HepG2 (cell line): ENCODE results near the gene APH1B. TPM values are rescaled to one million over a fixed set of nuclear protein-coding genes. Genes with fewer than 3 reads are reported as not detected.

ENCODE experiments used
- BRCA1 ChIP-seq: sonication (generic); formaldehyde crosslinking; IDR thresholded peaks from 2 replicates; pipeline ENCODE4 v1.4.0; 2020; ENCODE audit warnings: missing genetic modification reagents
- FIP1L1 ChIP-seq: fragments of 200-400 bp; formaldehyde crosslinking; IDR thresholded peaks from 2 replicates; pipeline ENCODE4 v1.6.1; 2018; ENCODE audit warnings: low read depth, mild to moderate bottlenecking, low read length, moderate library complexity, borderline replicate concordance; ENCODE audit not compliant: insufficient read depth
- REPIN1 ChIP-seq: sonication (generic); formaldehyde crosslinking; IDR thresholded peaks from 2 replicates; pipeline ENCODE4 v1.8.0; 2022; ENCODE audit warnings: missing genetic modification reagents, low read depth, mild to moderate bottlenecking, borderline replicate concordance
- ZNF142 ChIP-seq: sonication (generic); formaldehyde crosslinking; IDR thresholded peaks from 2 replicates; pipeline ENCODE4 v1.4.0; 2020; ENCODE audit warnings: missing genetic modification reagents
- ZNF543 ChIP-seq: sonication (generic); formaldehyde crosslinking; IDR thresholded peaks from 2 replicates; pipeline ENCODE4 v1.4.0; 2020; ENCODE audit warnings: mild to moderate bottlenecking, missing genetic modification reagents
- ZNF766 ChIP-seq: sonication (generic); formaldehyde crosslinking; IDR thresholded peaks from 2 replicates; pipeline ENCODE4 v1.5.0; 2020; ENCODE audit warnings: missing genetic modification reagents, borderline replicate concordance
- ZSCAN21 ChIP-seq: sonication (generic); formaldehyde crosslinking; IDR thresholded peaks from 2 replicates; pipeline ENCODE4 v1.8.0; 2022; ENCODE audit warnings: mild to moderate bottlenecking, missing genetic modification reagents, moderate library complexity, borderline replicate concordance
- polyA plus RNA-seq, 8 experiments: library from polyadenylated mRNA; depleted of rRNA in 3 of 8; stranded (reverse) in 7 of 8; unstranded in 1 of 8; fragments of >200 nt; fragmentation: Illumina TruSeq in 4 of 8; extraction: Trizol in 4 of 8; gene quantifications; 2 replicates each; pipeline versions ENCODE4 v1.2.1 to v1.2.3, GENCODE V29; 2011 to 2016; ENCODE audit warnings: low read depth in 4 of 8, missing spikeins in 1 of 8, mixed read lengths in 1 of 8; ENCODE audit not compliant: insufficient read depth in 1 of 8
- total RNA-seq, 5 experiments: library from RNA; depleted of rRNA; stranded (reverse); fragments of >200 nt; fragmentation: Illumina TruSeq; extraction: Trizol; gene quantifications; 2 replicates each; pipeline ENCODE4 v1.2.3, GENCODE V29; 2016; ENCODE audit warnings: low read depth in 1 of 5
- TF ChIP-seq, protein P1 (sequence below): sonication (generic); formaldehyde crosslinking; IDR thresholded peaks from 2 replicates; pipeline ENCODE4 v1.5.0; 2020; ENCODE audit warnings: mild to moderate bottlenecking, missing genetic modification reagents, moderate library complexity

Gene APH1B
- total and polyA plus RNA-seq, 2 of the 13 experiments (the other 11 are each of a cell fraction or from before 2014, with no cell fraction given): 0.45 to 1.00 TPM

- TF ChIP-seq, protein P1, sequence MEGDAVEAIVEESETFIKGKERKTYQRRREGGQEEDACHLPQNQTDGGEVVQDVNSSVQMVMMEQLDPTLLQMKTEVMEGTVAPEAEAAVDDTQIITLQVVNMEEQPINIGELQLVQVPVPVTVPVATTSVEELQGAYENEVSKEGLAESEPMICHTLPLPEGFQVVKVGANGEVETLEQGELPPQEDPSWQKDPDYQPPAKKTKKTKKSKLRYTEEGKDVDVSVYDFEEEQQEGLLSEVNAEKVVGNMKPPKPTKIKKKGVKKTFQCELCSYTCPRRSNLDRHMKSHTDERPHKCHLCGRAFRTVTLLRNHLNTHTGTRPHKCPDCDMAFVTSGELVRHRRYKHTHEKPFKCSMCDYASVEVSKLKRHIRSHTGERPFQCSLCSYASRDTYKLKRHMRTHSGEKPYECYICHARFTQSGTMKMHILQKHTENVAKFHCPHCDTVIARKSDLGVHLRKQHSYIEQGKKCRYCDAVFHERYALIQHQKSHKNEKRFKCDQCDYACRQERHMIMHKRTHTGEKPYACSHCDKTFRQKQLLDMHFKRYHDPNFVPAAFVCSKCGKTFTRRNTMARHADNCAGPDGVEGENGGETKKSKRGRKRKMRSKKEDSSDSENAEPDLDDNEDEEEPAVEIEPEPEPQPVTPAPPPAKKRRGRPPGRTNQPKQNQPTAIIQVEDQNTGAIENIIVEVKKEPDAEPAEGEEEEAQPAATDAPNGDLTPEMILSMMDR (CRISPR knock-in tag): no peak
- no peak for TF ChIP-seq BRCA1 (CRISPR knock-in tag)
- no peak for TF ChIP-seq ZNF543 (CRISPR knock-in tag)
- TF ChIP-seq REPIN1 (CRISPR knock-in tag): no peak
- TF ChIP-seq ZNF766 (CRISPR knock-in tag): no peak
- no peak for TF ChIP-seq ZNF142 (CRISPR knock-in tag)
- TF ChIP-seq ZSCAN21 (CRISPR knock-in tag): no peak
- TF ChIP-seq FIP1L1: no peak
Observed at GRCh38 chr15:63240109-63240508, 37.3 kb upstream of the APH1B start (continued).
